Astrocyte (in vitro differentiated cells and primary cell): ENCODE data around the gene SERTAD3. TPM values are rescaled to one million over a fixed set of nuclear protein-coding genes. Genes with fewer than 3 reads are reported as not detected.

Source experiments
- DNase-seq: peaks from one replicate; pipeline ENCODE4 v3.0.0-alpha.2; 2010; ENCODE audit warnings: low read depth
- FAIRE-seq: peaks from 2 replicates; lab custom pipeline; 2011; peaks lifted over from hg19 to GRCh38; lab: Jason Lieb, UNC
- H2AFZ ChIP-seq: 2 replicates; pipeline ENCODE4 v1.6.0; 2012; ENCODE audit warnings: low read depth, low read length, inconsistent platforms
- H3K27ac ChIP-seq: 2 replicates; pipeline ENCODE4 v1.5.1; 2011; ENCODE audit warnings: low read depth, low read length, inconsistent platforms
- H3K27me3 ChIP-seq: 2 replicates; pipeline ENCODE4 v1.6.0; 2011; ENCODE audit warnings: low read length, inconsistent platforms; ENCODE audit not compliant: insufficient read depth
- H3K36me3 ChIP-seq: 2 replicates; pipeline ENCODE4 v1.5.1; 2011; ENCODE audit warnings: low read length, inconsistent platforms; ENCODE audit not compliant: insufficient read depth
- H3K4me1 ChIP-seq: 2 replicates; pipeline ENCODE4 v1.5.1; 2011; ENCODE audit warnings: low read length, inconsistent platforms; ENCODE audit not compliant: insufficient read depth
- H3K4me2 ChIP-seq: 2 replicates; pipeline ENCODE4 v1.6.0; 2012; ENCODE audit warnings: low read length, inconsistent platforms
- H3K4me3 ChIP-seq: 2 replicates; pipeline ENCODE4 v1.5.1; 2011; ENCODE audit warnings: low read depth, mild to moderate bottlenecking, low read length, inconsistent platforms; ENCODE audit not compliant: insufficient read depth
- H3K79me2 ChIP-seq: 2 replicates; pipeline ENCODE4 v1.6.0; 2012; ENCODE audit warnings: mild to moderate bottlenecking, low read length, inconsistent platforms; ENCODE audit not compliant: insufficient read depth
- H3K9ac ChIP-seq: 2 replicates; pipeline ENCODE4 v1.6.0; 2012; ENCODE audit warnings: mild to moderate bottlenecking, low read length, inconsistent platforms
- H3K9me3 ChIP-seq: 2 replicates; pipeline ENCODE4 v1.5.1; 2012; ENCODE audit warnings: low read depth, mild to moderate bottlenecking, low read length, inconsistent platforms; ENCODE audit not compliant: insufficient read depth
- H4K20me1 ChIP-seq: 2 replicates; pipeline ENCODE4 v1.6.0; 2012; ENCODE audit warnings: low read length, inconsistent platforms; ENCODE audit not compliant: insufficient read depth
- H3K27ac Mint-ChIP-seq: one replicate; pipeline ENCODE4 v1.8.0; 2021; ENCODE audit warnings: mild to moderate bottlenecking, mixed read lengths; ENCODE audit not compliant: unreplicated experiment
- H3K27me3 Mint-ChIP-seq: one replicate; pipeline ENCODE4 v1.8.0; 2021; ENCODE audit warnings: low read depth, mixed read lengths; ENCODE audit not compliant: unreplicated experiment
- H3K36me3 Mint-ChIP-seq: one replicate; pipeline ENCODE4 v1.8.0; 2021; ENCODE audit warnings: low read depth, mixed read lengths; ENCODE audit not compliant: unreplicated experiment
- H3K4me1 Mint-ChIP-seq: one replicate; pipeline ENCODE4 v1.8.0; 2021; ENCODE audit warnings: low read depth, mixed read lengths; ENCODE audit not compliant: unreplicated experiment
- H3K4me3 Mint-ChIP-seq: one replicate; pipeline ENCODE4 v1.8.0; 2021; ENCODE audit warnings: mild to moderate bottlenecking, moderate library complexity, mixed read lengths; ENCODE audit not compliant: unreplicated experiment
- H3K9me3 Mint-ChIP-seq: one replicate; pipeline ENCODE4 v1.8.0; 2021; ENCODE audit warnings: mild to moderate bottlenecking, mixed read lengths; ENCODE audit not compliant: unreplicated experiment
- EZH2 ChIP-seq: IDR thresholded peaks from 2 replicates; pipeline ENCODE4 v1.6.1; 2012; ENCODE audit warnings: mild to moderate bottlenecking, low read length, inconsistent platforms; ENCODE audit not compliant: insufficient read depth
- total RNA-seq: library from RNA; stranded (reverse); gene quantifications from 2 replicates; pipeline ENCODE4 v1.2.1, GENCODE V29; 2021
- TF ChIP-seq, protein P1 (sequence below): IDR thresholded peaks from 2 replicates; pipeline ENCODE4 v1.5.1; 2011; ENCODE audit warnings: low read depth, mild to moderate bottlenecking, inconsistent platforms, low read length, moderate library complexity; ENCODE audit not compliant: insufficient read depth

Gene SERTAD3
- total RNA-seq, 1 donor from 2014 or later = 49.7 TPM

DNA sequence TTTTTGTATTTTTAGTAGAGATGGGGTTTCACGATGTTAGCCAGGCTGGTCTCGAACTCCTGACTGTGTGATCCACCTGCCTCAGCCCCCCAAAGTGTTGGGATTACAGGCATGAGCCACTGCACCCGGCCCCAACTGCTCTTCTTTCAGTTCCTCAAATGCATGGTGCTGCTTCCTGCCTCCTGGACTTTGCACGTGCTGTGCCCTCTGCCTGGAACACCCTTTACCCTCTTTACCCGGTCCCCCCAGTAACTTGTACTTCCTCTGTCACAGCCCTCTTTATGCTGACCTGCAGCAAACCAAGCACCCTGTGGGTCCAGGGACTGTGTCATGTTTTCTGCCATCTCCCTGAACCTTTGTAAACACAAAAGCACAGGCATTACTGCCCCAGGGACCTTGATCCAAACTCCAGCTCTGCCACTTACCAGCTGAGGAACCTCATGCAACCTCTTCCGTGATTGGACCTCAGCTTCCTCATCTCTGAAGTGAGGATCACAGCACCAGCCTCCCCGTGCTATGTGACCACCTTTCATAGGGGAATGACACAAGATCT is 17.6 kb upstream of the SERTAD3 start:
- Mint-ChIP-seq H3K27ac (no peak overlapping the region), H3K4me3 (no peak overlapping the region), H3K4me1 (peaks cover 16% of the 10 kb centered on the region), H3K36me3 (no peaks in the 10 kb centered on the region), H3K9me3 (no peaks in the 10 kb centered on the region), H3K27me3 (peaks cover 9% of the 10 kb centered on the region)
- Histone ChIP-seq H2AFZ (no peak overlapping the region), H3K4me2 (no peak overlapping the region), H3K4me1 (peaks cover 23% of the 10 kb centered on the region), H3K4me3 (no peak overlapping the region), H3K9ac (no peak overlapping the region), H3K79me2 (no peaks in the 10 kb centered on the region), H4K20me1 (no peaks in the 10 kb centered on the region), H3K36me3 (no peaks in the 10 kb centered on the region), H3K27ac (no peak overlapping the region), H3K27me3 (peaks cover 5% of the 10 kb centered on the region), H3K9me3 (no peaks in the 10 kb centered on the region)
- DNase-seq = no peak
- TF ChIP-seq, protein P1, sequence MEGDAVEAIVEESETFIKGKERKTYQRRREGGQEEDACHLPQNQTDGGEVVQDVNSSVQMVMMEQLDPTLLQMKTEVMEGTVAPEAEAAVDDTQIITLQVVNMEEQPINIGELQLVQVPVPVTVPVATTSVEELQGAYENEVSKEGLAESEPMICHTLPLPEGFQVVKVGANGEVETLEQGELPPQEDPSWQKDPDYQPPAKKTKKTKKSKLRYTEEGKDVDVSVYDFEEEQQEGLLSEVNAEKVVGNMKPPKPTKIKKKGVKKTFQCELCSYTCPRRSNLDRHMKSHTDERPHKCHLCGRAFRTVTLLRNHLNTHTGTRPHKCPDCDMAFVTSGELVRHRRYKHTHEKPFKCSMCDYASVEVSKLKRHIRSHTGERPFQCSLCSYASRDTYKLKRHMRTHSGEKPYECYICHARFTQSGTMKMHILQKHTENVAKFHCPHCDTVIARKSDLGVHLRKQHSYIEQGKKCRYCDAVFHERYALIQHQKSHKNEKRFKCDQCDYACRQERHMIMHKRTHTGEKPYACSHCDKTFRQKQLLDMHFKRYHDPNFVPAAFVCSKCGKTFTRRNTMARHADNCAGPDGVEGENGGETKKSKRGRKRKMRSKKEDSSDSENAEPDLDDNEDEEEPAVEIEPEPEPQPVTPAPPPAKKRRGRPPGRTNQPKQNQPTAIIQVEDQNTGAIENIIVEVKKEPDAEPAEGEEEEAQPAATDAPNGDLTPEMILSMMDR = no peak
- TF ChIP-seq EZH2 = no peak
- no peak for FAIRE-seq

DNA sequence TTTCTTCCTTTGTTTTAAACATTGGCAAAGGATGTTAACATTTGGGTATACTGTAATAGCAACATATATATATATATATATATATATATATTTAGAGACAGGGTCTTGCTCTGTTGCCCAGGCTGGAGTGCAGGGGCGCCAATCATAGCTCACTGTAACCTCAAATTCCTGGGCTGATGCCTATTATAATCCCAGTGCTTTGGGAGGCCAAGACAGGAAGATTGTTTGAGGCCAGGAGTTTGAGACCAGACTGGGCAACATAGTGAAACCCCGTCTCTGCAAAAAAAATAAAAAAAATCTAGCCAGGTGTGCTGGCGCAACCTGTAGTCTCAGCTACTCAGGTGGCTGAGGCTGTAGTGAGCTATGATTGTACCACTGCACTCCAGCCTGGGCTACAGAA is 16.1 kb upstream of the SERTAD3 start:
- Mint-ChIP-seq H3K9me3 (no peaks in the 10 kb centered on the region), H3K27ac (no peak overlapping the region), H3K36me3 (no peaks in the 10 kb centered on the region), H3K27me3 (no peaks in the 10 kb centered on the region), H3K4me1 (peaks cover 7% of the 10 kb centered on the region), H3K4me3 (no peak overlapping the region)
- Histone ChIP-seq H3K79me2 (no peaks in the 10 kb centered on the region), H3K9ac (no peak overlapping the region), H3K4me3 (no peak overlapping the region), H3K27me3 (no peaks in the 10 kb centered on the region), H3K9me3 (no peaks in the 10 kb centered on the region), H3K36me3 (no peaks in the 10 kb centered on the region), H2AFZ (no peak overlapping the region), H3K27ac (no peak overlapping the region), H3K4me2 (no peak overlapping the region), H3K4me1 (peaks cover 13% of the 10 kb centered on the region), H4K20me1 (no peaks in the 10 kb centered on the region)
- TF ChIP-seq EZH2 = no peak
- TF ChIP-seq, protein P1 = no peak
- DNase-seq (no peak), FAIRE-seq (no peak)

DNA sequence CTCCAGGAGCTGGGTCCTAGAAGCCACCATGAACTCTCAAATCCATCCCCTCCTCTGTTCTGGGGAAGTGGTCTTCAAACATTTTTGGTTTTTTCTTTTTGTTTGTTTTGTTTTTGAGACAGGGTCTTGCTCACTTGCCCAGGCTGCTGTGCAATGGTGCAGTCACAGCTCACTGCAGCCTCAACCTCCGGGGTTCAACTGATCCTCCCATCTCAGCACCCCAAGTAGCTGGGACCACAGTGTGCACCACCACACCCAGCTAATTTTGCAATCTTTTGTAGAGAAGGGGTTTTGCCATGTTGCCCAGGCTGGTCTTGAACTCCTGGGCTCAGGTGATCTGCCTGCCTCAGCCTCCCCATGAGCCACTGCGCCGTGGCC is 14.5 kb upstream of the SERTAD3 start:
- Mint-ChIP-seq H3K9me3 (no peaks in the 10 kb centered on the region), H3K27ac (no peak overlapping the region), H3K36me3 (no peaks in the 10 kb centered on the region), H3K4me1 (no peaks in the 10 kb centered on the region), H3K4me3 (no peak overlapping the region), H3K27me3 (no peaks in the 10 kb centered on the region)
- TF ChIP-seq EZH2 = no peak
- TF ChIP-seq, protein P1 = no peak
- no peak overlapping the region for H3K27ac ChIP-seq
- no peaks in the 10 kb centered on the region for H3K9me3 ChIP-seq
- DNase-seq (no peak), FAIRE-seq (no peak)
- no peaks in the 10 kb centered on the region for H3K4me1 ChIP-seq
- no peaks in the 10 kb centered on the region for H4K20me1 ChIP-seq
- H2AFZ ChIP-seq = no peak overlapping the region
- no peak overlapping the region for H3K4me3 ChIP-seq
- no peaks in the 10 kb centered on the region for H3K27me3 ChIP-seq
- no peaks in the 10 kb centered on the region for H3K79me2 ChIP-seq
- H3K4me2 ChIP-seq = no peak overlapping the region
- H3K9ac ChIP-seq = no peak overlapping the region
- H3K36me3 ChIP-seq = no peaks in the 10 kb centered on the region
